Panc1 (cell line): Measurements from ENCODE around the gene ULBP2. TPM values are rescaled to one million over a fixed set of nuclear protein-coding genes. Genes with fewer than 3 reads are reported as not detected.
"Not testable (repeated sequence)": the region's sequence is repeated elsewhere in the genome, so short reads cannot be mapped to it uniquely, and the experiment has no call there.

ENCODE experiments used
- ATAC-seq: fragments of 200-7000 bp; cut with Tn5 transposase; 2 replicates; pipeline ENCODE4 v1.9.1; 2020; ENCODE audit warnings: mild to moderate bottlenecking, moderate library complexity
- BruUV-seq: library from RNA; stranded (reverse); fragments of 400-500 nt; replicated peaks from 2 replicates; lab custom pipeline; 2021; lab: Mats Ljungman, UMichigan
- CTCF ChIA-PET: fragments of 300-600 bp; sonication (Branson Sonifier 250); formaldehyde crosslinking; loops from one replicate; lab custom pipeline; 2022; ENCODE audit warnings: antibody characterized with exemption; lab: Charles Lee
- POLR2A ChIA-PET: fragments of 300-600 bp; sonication (Branson Sonifier 250); formaldehyde crosslinking; loops from one replicate; lab custom pipeline; 2022; ENCODE audit warnings: antibody characterized with exemption; lab: Charles Lee
- DNase-seq: peaks from one replicate; pipeline ENCODE4 v3.0.0-alpha.2; 2010; ENCODE audit warnings: low read depth, low spot score
- H3K27ac ChIP-seq: 2 replicates; pipeline ENCODE4 v1.5.1; 2011; ENCODE audit warnings: mild to moderate bottlenecking, low read length, inconsistent platforms
- H3K27me3 ChIP-seq: fragments of 200-500 bp; sonication (Bioruptor generic); 2 replicates; pipeline ENCODE4 v1.6.0; 2014; ENCODE audit warnings: low read length, inconsistent platforms; ENCODE audit not compliant: control insufficient read depth, insufficient read depth
- H3K36me3 ChIP-seq: fragments of 200-500 bp; sonication (Bioruptor generic); 2 replicates; pipeline ENCODE4 v1.5.1; 2014; ENCODE audit warnings: inconsistent platforms, mild to moderate bottlenecking, low read length, moderate library complexity; ENCODE audit not compliant: control insufficient read depth, insufficient read depth
- H3K4me1 ChIP-seq: 2 replicates; pipeline ENCODE4 v1.5.1; 2011; ENCODE audit warnings: inconsistent platforms, mild to moderate bottlenecking, low read length, moderate library complexity; ENCODE audit not compliant: control insufficient read depth, insufficient read depth
- H3K4me3 ChIP-seq, 2 experiments: 2 replicates each; pipeline ENCODE4 v1.5.1; 2011 to 2012; ENCODE audit warnings: low read depth in 2 of 2, low read length in 2 of 2, mild to moderate bottlenecking in 2 of 2, inconsistent platforms in 1 of 2, moderate library complexity in 1 of 2
- H3K9me3 ChIP-seq: fragments of 200-500 bp; sonication (Bioruptor generic); 2 replicates; pipeline ENCODE4 v1.5.1; 2014; ENCODE audit warnings: low read depth, mild to moderate bottlenecking, inconsistent platforms, low read length, moderate library complexity; ENCODE audit not compliant: control insufficient read depth, insufficient read depth
- POLR2AphosphoS5 ChIP-seq: IDR thresholded peaks from 2 replicates; pipeline ENCODE4 v1.6.1; 2012; ENCODE audit warnings: mild to moderate bottlenecking, low read depth, low read length, moderate library complexity
- in situ Hi-C: cut with HindIII; loops from 2 replicates; pipeline ENCODE4 v1.10.0; 2016; ENCODE audit warnings: low sequenced_read_pairs, low pct_unique_long_range_greater_than_20kb
- intact Hi-C: fragments of 100-400 bp; cut with micrococcal nuclease; formaldehyde crosslinking; loops from one replicate; pipeline ENCODE4 v1.10.0; 2022; ENCODE audit not compliant: unreplicated experiment
- total RNA-seq: library from RNA; stranded (reverse); gene quantifications from one replicate; pipeline ENCODE4 v1.2.1, GENCODE V29; 2021; ENCODE audit not compliant: unreplicated experiment

ULBP2 gene
- total RNA-seq, 1 experiment from 2014 or later: 0.69 TPM

DNA sequence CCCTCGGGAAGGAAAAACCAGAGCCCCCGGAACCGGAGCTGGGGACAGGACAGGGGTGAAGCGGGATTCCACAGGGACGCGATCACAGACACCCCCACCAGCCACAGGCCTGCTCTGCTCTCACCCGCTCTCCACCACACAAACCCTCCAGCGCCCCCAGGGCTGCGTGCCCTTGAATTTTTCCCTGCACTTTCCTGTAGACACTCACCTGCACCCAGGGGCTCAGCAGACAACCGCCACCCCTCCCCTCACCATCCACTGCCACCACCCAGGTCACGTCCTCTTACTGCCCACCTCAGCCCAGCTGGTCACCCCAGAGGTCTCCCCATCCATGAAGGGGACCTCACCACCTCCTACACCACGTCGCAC lies 631 bp downstream of the ULBP2 start:
- Histone ChIP-seq H3K4me3 (peak overlapping the region; percentile 69 to 72), H3K27ac (no peak overlapping the region), H3K4me1 (peaks cover 6% of the 10 kb centered on the region; the same call in 1 of the 2 replicates), H3K36me3 (no peaks in the 10 kb centered on the region), H3K9me3 (no peaks in the 10 kb centered on the region), H3K27me3 (peaks cover 7% of the 10 kb centered on the region)
- ATAC-seq (peak; percentile 13), DNase-seq (no peak)
- no peak for TF ChIP-seq POLR2AphosphoS5
- no TSS peak for BruUV-seq
- intact Hi-C loops (no loop called here), in situ Hi-C loops (no loop called here)
- CTCF ChIA-PET: no interaction called here
- POLR2A ChIA-PET: no interaction called here

DNA sequence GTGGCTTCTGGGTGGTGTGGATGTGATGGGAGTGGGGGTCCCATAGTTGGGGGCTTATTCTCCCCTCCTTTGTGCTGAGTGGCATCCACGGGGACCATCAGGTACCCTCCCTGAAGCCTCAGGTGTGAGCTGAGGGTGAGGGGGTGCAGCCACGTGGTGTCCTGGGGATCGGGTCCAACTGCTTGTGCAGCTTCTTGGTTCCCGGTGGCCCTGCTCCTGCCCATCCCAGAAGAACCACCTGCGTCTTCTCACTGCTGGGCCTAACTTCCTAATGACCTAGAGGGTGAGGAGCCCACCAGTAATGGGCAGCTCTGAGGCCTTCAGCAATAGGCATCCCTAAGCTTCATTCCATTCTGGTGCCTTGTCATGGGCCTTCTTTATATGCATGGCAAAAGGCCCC lies 1.5 kb downstream of the ULBP2 start:
- CTCF ChIA-PET, intact Hi-C loops: not testable (repeated sequence)

DNA sequence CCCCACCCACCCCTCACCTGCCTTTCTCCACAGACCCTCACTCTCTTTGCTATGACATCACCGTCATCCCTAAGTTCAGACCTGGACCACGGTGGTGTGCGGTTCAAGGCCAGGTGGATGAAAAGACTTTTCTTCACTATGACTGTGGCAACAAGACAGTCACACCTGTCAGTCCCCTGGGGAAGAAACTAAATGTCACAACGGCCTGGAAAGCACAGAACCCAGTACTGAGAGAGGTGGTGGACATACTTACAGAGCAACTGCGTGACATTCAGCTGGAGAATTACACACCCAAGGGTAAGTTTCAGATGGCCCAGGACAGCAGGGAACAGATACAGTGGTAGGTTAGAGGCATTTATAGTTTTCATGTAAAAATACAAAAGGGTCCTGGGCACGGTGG lies 3.5 kb downstream of the ULBP2 start:
- H3K4me1 ChIP-seq, H3K4me3 ChIP-seq, CTCF ChIA-PET, in situ Hi-C loops, DNase-seq, H3K9me3 ChIP-seq, BruUV-seq, ATAC-seq, POLR2A ChIA-PET, H3K27me3 ChIP-seq, H3K36me3 ChIP-seq, H3K27ac ChIP-seq, intact Hi-C loops: not testable (repeated sequence)

More for the DNA sequence above, 1.5 kb downstream of the ULBP2 start:
- H3K36me3 ChIP-seq, BruUV-seq, H3K4me3 ChIP-seq, H3K27me3 ChIP-seq, H3K9me3 ChIP-seq, POLR2A ChIA-PET, H3K27ac ChIP-seq, ATAC-seq, in situ Hi-C loops, H3K4me1 ChIP-seq, DNase-seq: not testable (repeated sequence)

DNA sequence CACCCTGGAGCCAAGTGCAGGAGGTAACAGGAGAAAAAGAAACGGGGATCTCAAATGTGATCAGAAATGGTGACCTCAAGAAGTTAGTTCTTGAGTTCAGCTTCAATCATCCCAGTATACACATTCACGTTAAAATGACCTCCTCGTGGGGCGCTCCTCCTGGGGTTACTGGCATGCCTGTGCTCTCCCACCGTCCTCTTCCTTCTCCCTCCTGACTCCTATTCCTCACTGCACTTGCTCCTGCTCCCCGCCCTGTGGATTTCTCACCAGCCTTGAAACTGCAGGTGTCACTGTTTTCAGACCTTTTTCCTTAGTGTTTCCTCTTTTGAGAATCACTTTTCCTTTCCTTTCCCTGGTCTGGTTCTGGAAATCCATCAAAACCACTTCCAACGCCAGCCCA lies 4.8 kb downstream of the ULBP2 start:
- H3K27ac ChIP-seq, in situ Hi-C loops, CTCF ChIA-PET, H3K4me3 ChIP-seq, intact Hi-C loops, H3K36me3 ChIP-seq, POLR2A ChIA-PET, DNase-seq, H3K9me3 ChIP-seq, H3K4me1 ChIP-seq, BruUV-seq, ATAC-seq: not testable (repeated sequence)
- peaks cover 11% of the 10 kb centered on the region for H3K27me3 ChIP-seq

- H3K4me3 ChIP-seq, BruUV-seq, H3K9me3 ChIP-seq, CTCF ChIA-PET, intact Hi-C loops, H3K36me3 ChIP-seq, in situ Hi-C loops, H3K4me1 ChIP-seq, ATAC-seq, POLR2A ChIA-PET, DNase-seq, H3K27ac ChIP-seq: not testable (repeated sequence)
- H3K27me3 ChIP-seq: peaks cover 13% of the 10 kb centered on the region
Observed at GRCh38 chr6:149947533-149947932, 5.7 kb downstream of the ULBP2 start.
